HCT116 (cell line): ENCODE measurements around the gene AMOTL2. TPM values are rescaled to one million over a fixed set of nuclear protein-coding genes. Genes with fewer than 3 reads are reported as not detected.

Experiments
- ATAC-seq: fragments of 200-7000 bp; cut with Tn5 transposase; 2 replicates; pipeline ENCODE4 v1.9.1; 2020; ENCODE audit warnings: mild to moderate bottlenecking, moderate library complexity
- BruUV-seq: library from RNA; stranded (reverse); fragments of 400-500 nt; replicated peaks from 2 replicates; lab custom pipeline; 2021; lab: Mats Ljungman, UMichigan
- CTCF ChIA-PET: fragments of 300-600 bp; sonication (Branson Sonifier 250); formaldehyde crosslinking; loops from one replicate; lab custom pipeline; 2021; ENCODE audit warnings: antibody characterized with exemption; lab: Charles Lee
- POLR2A ChIA-PET: fragments of 300-600, 350-600 bp; sonication (Branson Sonifier 250); formaldehyde crosslinking; loops from one replicate; lab custom pipeline; 2021; ENCODE audit warnings: antibody characterized with exemption; lab: Charles Lee
- RAD21 ChIA-PET, 2 experiments: fragments of 300-600 bp; sonication (Branson Sonifier 250); formaldehyde crosslinking; loops; one replicate each; lab custom pipeline; 2023; ENCODE audit warnings: low total read pairs in 2 of 2; ENCODE audit not compliant: uncharacterized antibody in 2 of 2, unreplicated experiment in 2 of 2, low non-redundant PET in 1 of 2; lab: Charles Lee
- DNase-seq: peaks from one replicate; pipeline ENCODE4 v3.0.0-alpha.2; 2010; ENCODE audit warnings: low read depth, low spot score
- H2AFZ ChIP-seq: fragments of 200-600 bp; shearing (Covaris generic), sonication (generic); 2 replicates; pipeline ENCODE4 v1.6.1; 2017; ENCODE audit warnings: low read depth, mixed run types, mixed read lengths, antibody characterized with exemption, low read length; ENCODE audit not compliant: poor library complexity, severe bottlenecking
- H3K27ac ChIP-seq: 2 replicates; pipeline ENCODE4 v1.5.1; 2012; ENCODE audit warnings: low read depth, low read length
- H3K27me3 ChIP-seq: fragments of 200-600 bp; sonication (generic); 2 replicates; pipeline ENCODE4 v1.6.1; 2016; ENCODE audit warnings: mixed run types, low read length, mixed read lengths; ENCODE audit not compliant: insufficient read depth
- H3K36me3 ChIP-seq, 2 experiments: fragments of 200-500 bp in 1 of 2; fragments of 200-600 bp in 1 of 2; sonication (Bioruptor generic) in 1 of 2; sonication (generic) in 1 of 2; 2 replicates each; pipeline versions ENCODE4 v1.5.1 to v1.6.1; 2014 to 2016; ENCODE audit warnings: low read length in 2 of 2, inconsistent platforms in 1 of 2, mixed read lengths in 1 of 2, mixed run types in 1 of 2; ENCODE audit not compliant: insufficient read depth in 2 of 2, control insufficient read depth in 1 of 2
- H3K4me1 ChIP-seq, 2 experiments: fragments of 200-600 bp in 1 of 2; sonication (generic) in 1 of 2; 2 replicates each; pipeline versions ENCODE4 v1.5.1 to v1.6.1; 2012 to 2017; ENCODE audit warnings: low read length in 2 of 2, inconsistent platforms in 1 of 2, mild to moderate bottlenecking in 1 of 2, mixed read lengths in 1 of 2, mixed run types in 1 of 2, moderate library complexity in 1 of 2; ENCODE audit not compliant: insufficient read depth in 2 of 2, control insufficient read depth in 1 of 2
- H3K4me2 ChIP-seq: fragments of 200-600 bp; sonication (generic); 2 replicates; pipeline ENCODE4 v1.6.1; 2017; ENCODE audit warnings: mixed run types, low read length, mixed read lengths
- H3K4me3 ChIP-seq, 2 experiments: fragments of 200-600 bp in 1 of 2; sonication (generic) in 1 of 2; replicated peaks in 1 of 2; 2 replicates each; pipeline ENCODE4 v1.5.1; 2011 to 2016; ENCODE audit warnings: low read length in 2 of 2, control low read depth in 1 of 2, low read depth in 1 of 2, mild to moderate bottlenecking in 1 of 2, mixed read lengths in 1 of 2, mixed run types in 1 of 2
- H3K79me2 ChIP-seq: fragments of 200-600 bp; sonication (generic); 2 replicates; pipeline ENCODE4 v1.6.1; 2017; ENCODE audit warnings: mild to moderate bottlenecking, mixed run types, low read length, moderate library complexity, mixed read lengths; ENCODE audit not compliant: insufficient read depth
- H3K9ac ChIP-seq: fragments of 200-600 bp; sonication (generic); 2 replicates; pipeline ENCODE4 v1.6.1; 2016; ENCODE audit warnings: low read length, mixed read lengths
- H3K9me2 ChIP-seq: fragments of 200-600 bp; sonication (generic), shearing (Covaris generic); 2 replicates; pipeline ENCODE4 v1.6.1; 2017; ENCODE audit warnings: mixed run types, mild to moderate bottlenecking, moderate library complexity; ENCODE audit not compliant: insufficient read depth
- H3K9me3 ChIP-seq, 2 experiments: fragments of 200-500 bp in 1 of 2; fragments of 200-600 bp in 1 of 2; sonication (Bioruptor generic) in 1 of 2; sonication (generic) in 1 of 2; 2 replicates each; pipeline ENCODE4 v1.6.1; 2014 to 2017; ENCODE audit warnings: low read length in 2 of 2, mixed read lengths in 2 of 2, inconsistent platforms in 1 of 2, low read depth in 1 of 2, mild to moderate bottlenecking in 1 of 2, mixed run types in 1 of 2, moderate library complexity in 1 of 2; ENCODE audit not compliant: control insufficient read depth in 1 of 2, insufficient read depth in 1 of 2
- H4K20me1 ChIP-seq: fragments of 200-600 bp; sonication (generic), shearing (Covaris generic); 2 replicates; pipeline ENCODE4 v1.6.1; 2017; ENCODE audit warnings: mixed run types, mild to moderate bottlenecking, moderate library complexity; ENCODE audit not compliant: insufficient read depth
- ELF1 ChIP-seq: IDR thresholded peaks from 2 replicates; pipeline ENCODE4 v1.6.1; 2012; ENCODE audit warnings: low read depth, borderline replicate concordance
- FOSL1 ChIP-seq: IDR thresholded peaks from 2 replicates; pipeline ENCODE4 v1.6.1; 2012; ENCODE audit warnings: low read depth
- POLR2AphosphoS5 ChIP-seq: IDR thresholded peaks from 2 replicates; pipeline ENCODE4 v1.6.1; 2011; ENCODE audit warnings: mild to moderate bottlenecking, low read depth, low read length, moderate library complexity
- SIN3A ChIP-seq: IDR thresholded peaks from 2 replicates; pipeline ENCODE4 v1.6.1; 2012; ENCODE audit warnings: low read depth
- SP1 ChIP-seq: IDR thresholded peaks from 2 replicates; pipeline ENCODE4 v1.6.1; 2012; ENCODE audit warnings: low read depth
- intact Hi-C: fragments of 100-400 bp; cut with micrococcal nuclease; formaldehyde crosslinking; loops from 2 replicates; pipeline ENCODE4 v1.10.0; 2022
- total RNA-seq: library from RNA; stranded (reverse); gene quantifications from one replicate; pipeline ENCODE4 v1.2.1, GENCODE V29; 2021; ENCODE audit not compliant: unreplicated experiment
- TF ChIP-seq, protein P1 (sequence below): IDR thresholded peaks from 2 replicates; pipeline ENCODE4 v1.6.1; 2012; ENCODE audit warnings: low read depth
- TF ChIP-seq, protein P2 (sequence below): IDR thresholded peaks from 2 replicates; pipeline ENCODE4 v1.6.1; 2012
- TF ChIP-seq, protein P3 (sequence below), 3 experiments: fragments of 200-600 bp in 1 of 3; sonication (generic) in 1 of 3; IDR thresholded peaks in 2 of 3; conservative IDR thresholded peaks in 1 of 3; 2 replicates each; pipeline ENCODE4 v1.5.1; 2012 to 2017; ENCODE audit warnings: low read depth in 2 of 3, low read length in 2 of 3, antibody characterized with exemption in 1 of 3, borderline replicate concordance in 1 of 3, control low read depth in 1 of 3, mild to moderate bottlenecking in 1 of 3, mixed read lengths in 1 of 3, mixed run types in 1 of 3, moderate library complexity in 1 of 3; ENCODE audit not compliant: insufficient read depth in 1 of 3

Gene AMOTL2
- total RNA-seq, 1 experiment from 2014 or later = 54.0 TPM

DNA sequence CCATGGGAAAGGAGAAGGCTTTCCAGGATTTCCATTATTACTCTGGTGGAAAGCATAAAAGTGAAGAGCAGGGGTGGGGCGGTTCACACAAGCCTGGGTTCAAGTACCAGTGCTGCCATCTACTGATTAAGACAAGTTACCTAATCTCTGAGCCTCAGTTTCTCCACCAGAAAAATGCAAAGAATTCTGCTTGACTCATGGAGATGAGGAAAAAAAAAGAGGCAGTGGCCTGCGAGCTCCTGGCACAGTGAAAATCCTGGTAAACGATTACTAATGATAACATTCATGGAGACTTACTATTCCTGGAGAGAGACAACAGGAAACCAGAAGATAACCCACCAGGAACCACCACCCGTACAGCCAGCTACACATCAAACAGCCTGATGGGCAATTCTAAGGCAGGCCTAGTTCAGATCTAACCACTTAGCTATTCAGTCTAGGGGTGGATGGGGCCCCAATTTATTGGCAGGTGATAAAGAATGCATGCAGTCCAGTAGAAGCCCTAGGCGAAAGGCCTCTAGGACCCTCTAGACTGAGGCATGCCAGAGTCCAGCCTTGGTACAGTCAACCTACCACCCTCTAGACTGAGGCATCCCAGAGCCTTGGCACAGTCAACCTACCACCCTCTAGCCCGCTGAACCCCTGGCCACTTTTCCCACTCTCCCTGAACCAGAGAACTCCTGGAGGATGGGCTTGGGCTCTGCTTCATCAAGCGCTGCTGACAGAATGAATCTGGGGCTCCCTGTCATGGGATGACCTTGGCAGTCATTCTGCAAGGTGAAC, 2.5 kb downstream of the AMOTL2 start:
- peak overlapping the region; percentile 98; the same call in 1 of the 2 replicates for H3K9ac ChIP-seq
- CTCF ChIA-PET = no interaction called here

More for the DNA sequence above, 2.5 kb downstream of the AMOTL2 start:
- peaks cover 32 to 87% of the 10 kb centered on the region in 2 experiments for H3K4me1 ChIP-seq
- intact Hi-C loops = loop anchor here (10.0 kb wide), 1 partner anchor 157 kb away; no protein-coding TSS in a partner anchor
- H3K36me3 ChIP-seq = peaks cover 13 to 49% of the 10 kb centered on the region in 2 experiments
- H2AFZ ChIP-seq = no peak overlapping the region
- RAD21 ChIA-PET = no interaction called here
- H3K27ac ChIP-seq = peak overlapping the region; percentile 8; the same call in 1 of the 2 replicates
- BruUV-seq = no TSS peak
- H3K9me2 ChIP-seq = no peaks in the 10 kb centered on the region
- no peaks in the 10 kb centered on the region for H3K27me3 ChIP-seq
- peaks cover 63% of the 10 kb centered on the region for H3K79me2 ChIP-seq
- peaks cover 9% of the 10 kb centered on the region; the same call in 1 of the 2 replicates for H4K20me1 ChIP-seq
- H3K4me2 ChIP-seq = peak overlapping the region; percentile 99
- TF ChIP-seq, protein P1, sequence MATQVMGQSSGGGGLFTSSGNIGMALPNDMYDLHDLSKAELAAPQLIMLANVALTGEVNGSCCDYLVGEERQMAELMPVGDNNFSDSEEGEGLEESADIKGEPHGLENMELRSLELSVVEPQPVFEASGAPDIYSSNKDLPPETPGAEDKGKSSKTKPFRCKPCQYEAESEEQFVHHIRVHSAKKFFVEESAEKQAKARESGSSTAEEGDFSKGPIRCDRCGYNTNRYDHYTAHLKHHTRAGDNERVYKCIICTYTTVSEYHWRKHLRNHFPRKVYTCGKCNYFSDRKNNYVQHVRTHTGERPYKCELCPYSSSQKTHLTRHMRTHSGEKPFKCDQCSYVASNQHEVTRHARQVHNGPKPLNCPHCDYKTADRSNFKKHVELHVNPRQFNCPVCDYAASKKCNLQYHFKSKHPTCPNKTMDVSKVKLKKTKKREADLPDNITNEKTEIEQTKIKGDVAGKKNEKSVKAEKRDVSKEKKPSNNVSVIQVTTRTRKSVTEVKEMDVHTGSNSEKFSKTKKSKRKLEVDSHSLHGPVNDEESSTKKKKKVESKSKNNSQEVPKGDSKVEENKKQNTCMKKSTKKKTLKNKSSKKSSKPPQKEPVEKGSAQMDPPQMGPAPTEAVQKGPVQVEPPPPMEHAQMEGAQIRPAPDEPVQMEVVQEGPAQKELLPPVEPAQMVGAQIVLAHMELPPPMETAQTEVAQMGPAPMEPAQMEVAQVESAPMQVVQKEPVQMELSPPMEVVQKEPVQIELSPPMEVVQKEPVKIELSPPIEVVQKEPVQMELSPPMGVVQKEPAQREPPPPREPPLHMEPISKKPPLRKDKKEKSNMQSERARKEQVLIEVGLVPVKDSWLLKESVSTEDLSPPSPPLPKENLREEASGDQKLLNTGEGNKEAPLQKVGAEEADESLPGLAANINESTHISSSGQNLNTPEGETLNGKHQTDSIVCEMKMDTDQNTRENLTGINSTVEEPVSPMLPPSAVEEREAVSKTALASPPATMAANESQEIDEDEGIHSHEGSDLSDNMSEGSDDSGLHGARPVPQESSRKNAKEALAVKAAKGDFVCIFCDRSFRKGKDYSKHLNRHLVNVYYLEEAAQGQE = no peak
- TF ChIP-seq, protein P2, sequence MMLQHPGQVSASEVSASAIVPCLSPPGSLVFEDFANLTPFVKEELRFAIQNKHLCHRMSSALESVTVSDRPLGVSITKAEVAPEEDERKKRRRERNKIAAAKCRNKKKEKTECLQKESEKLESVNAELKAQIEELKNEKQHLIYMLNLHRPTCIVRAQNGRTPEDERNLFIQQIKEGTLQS = no peak
- TF ChIP-seq ELF1 (no peak), SP1 (no peak), FOSL1 (no peak), SIN3A (no peak), POLR2AphosphoS5 (no peak)
- TF ChIP-seq, protein P3, sequence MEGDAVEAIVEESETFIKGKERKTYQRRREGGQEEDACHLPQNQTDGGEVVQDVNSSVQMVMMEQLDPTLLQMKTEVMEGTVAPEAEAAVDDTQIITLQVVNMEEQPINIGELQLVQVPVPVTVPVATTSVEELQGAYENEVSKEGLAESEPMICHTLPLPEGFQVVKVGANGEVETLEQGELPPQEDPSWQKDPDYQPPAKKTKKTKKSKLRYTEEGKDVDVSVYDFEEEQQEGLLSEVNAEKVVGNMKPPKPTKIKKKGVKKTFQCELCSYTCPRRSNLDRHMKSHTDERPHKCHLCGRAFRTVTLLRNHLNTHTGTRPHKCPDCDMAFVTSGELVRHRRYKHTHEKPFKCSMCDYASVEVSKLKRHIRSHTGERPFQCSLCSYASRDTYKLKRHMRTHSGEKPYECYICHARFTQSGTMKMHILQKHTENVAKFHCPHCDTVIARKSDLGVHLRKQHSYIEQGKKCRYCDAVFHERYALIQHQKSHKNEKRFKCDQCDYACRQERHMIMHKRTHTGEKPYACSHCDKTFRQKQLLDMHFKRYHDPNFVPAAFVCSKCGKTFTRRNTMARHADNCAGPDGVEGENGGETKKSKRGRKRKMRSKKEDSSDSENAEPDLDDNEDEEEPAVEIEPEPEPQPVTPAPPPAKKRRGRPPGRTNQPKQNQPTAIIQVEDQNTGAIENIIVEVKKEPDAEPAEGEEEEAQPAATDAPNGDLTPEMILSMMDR (IDR thresholded peaks at IDR 0.05 in 2 of 3, conservative IDR thresholded peaks at IDR 0.05 in 1 of 3; ENCODE audit: borderline replicate concordance in 1 of 3, insufficient read depth in 1 of 3, low read depth in 2 of 3, low read length in 2 of 3) = peak in 1 of 3 experiments; percentile 21; a peak in 1 of 6 replicates
- peak overlapping the region in 1 of 2 experiments; percentile 28; a peak in 1 of 4 replicates for H3K4me3 ChIP-seq
- ATAC-seq (no peak), DNase-seq (no peak)
- POLR2A ChIA-PET = no interaction called here
- H3K9me3 ChIP-seq = no peaks in the 10 kb centered on the region
